OCI-LY7 (cell line): ENCODE measurements around the gene CSNK1G1. TPM values are rescaled to one million over a fixed set of nuclear protein-coding genes. Genes with fewer than 3 reads are reported as not detected.

Source experiments
- BruUV-seq: library from RNA; stranded (reverse); fragments of 400-500 nt; replicated peaks from 2 replicates; lab custom pipeline; 2021; lab: Mats Ljungman, UMichigan
- CTCF ChIA-PET: fragments of 300-600 bp; sonication (Branson Sonifier 250); formaldehyde crosslinking; loops from one replicate; lab custom pipeline; 2022; ENCODE audit warnings: antibody characterized with exemption; ENCODE audit not compliant: unreplicated experiment; lab: Charles Lee
- POLR2A ChIA-PET: fragments of 300-600 bp; sonication (Branson Sonifier 250); formaldehyde crosslinking; loops from one replicate; lab custom pipeline; 2022; ENCODE audit warnings: antibody characterized with exemption; lab: Charles Lee
- DNase-seq: peaks from one replicate; pipeline ENCODE4 v3.0.0-alpha.2; 2015; ENCODE audit warnings: low spot score
- H2AFZ ChIP-seq: fragments of 200-600 bp; sonication (generic), shearing (Covaris generic); 2 replicates; pipeline ENCODE4 v1.6.1; 2014; ENCODE audit warnings: mild to moderate bottlenecking, antibody characterized with exemption, low read length, moderate library complexity
- H3K27ac ChIP-seq: fragments of 200-600 bp; sonication (generic); 2 replicates; pipeline ENCODE4 v1.5.1; 2014; ENCODE audit warnings: mixed run types, low read depth, mild to moderate bottlenecking, moderate library complexity, low read length, inconsistent platforms; ENCODE audit not compliant: poor library complexity, severe bottlenecking
- H3K36me3 ChIP-seq: fragments of 200-600 bp; sonication (generic); 2 replicates; pipeline ENCODE4 v1.6.1; 2014; ENCODE audit warnings: mild to moderate bottlenecking, antibody characterized with exemption, low read length, moderate library complexity, mixed read lengths; ENCODE audit not compliant: insufficient read depth
- H3K4me1 ChIP-seq: fragments of 200-600 bp; sonication (generic); 2 replicates; pipeline ENCODE4 v1.5.1; 2014; ENCODE audit warnings: mild to moderate bottlenecking, low read length; ENCODE audit not compliant: insufficient read depth, poor library complexity, severe bottlenecking
- H3K4me2 ChIP-seq: fragments of 200-600 bp; sonication (generic); 2 replicates; pipeline ENCODE4 v1.6.1; 2014; ENCODE audit warnings: mild to moderate bottlenecking, low read length
- H3K4me3 ChIP-seq: fragments of 200-600 bp; sonication (generic); 2 replicates; pipeline ENCODE4 v1.5.1; 2014; ENCODE audit warnings: mild to moderate bottlenecking, low read depth, low read length; ENCODE audit not compliant: poor library complexity, severe bottlenecking
- H3K79me2 ChIP-seq: fragments of 200-600 bp; sonication (generic); 2 replicates; pipeline ENCODE4 v1.6.1; 2016; ENCODE audit warnings: low read depth, mild to moderate bottlenecking, low read length, moderate library complexity, mixed read lengths; ENCODE audit not compliant: insufficient read depth
- H3K9me2 ChIP-seq: fragments of 200-600 bp; sonication (generic); 2 replicates; pipeline ENCODE4 v1.6.1; 2016; ENCODE audit warnings: mild to moderate bottlenecking, low read length, mixed read lengths; ENCODE audit not compliant: insufficient read depth
- H3K9me3 ChIP-seq: fragments of 200-600 bp; sonication (generic); 2 replicates; pipeline ENCODE4 v1.6.1; 2014; ENCODE audit warnings: mild to moderate bottlenecking, mixed run types, low read length, mixed read lengths
- H4K20me1 ChIP-seq: fragments of 200-600 bp; sonication (generic); 2 replicates; pipeline ENCODE4 v1.6.1; 2014; ENCODE audit warnings: mild to moderate bottlenecking, antibody characterized with exemption, low read length, moderate library complexity, mixed read lengths; ENCODE audit not compliant: insufficient read depth
- CTCF ChIP-seq: fragments of 200-600 bp; sonication (generic); conservative IDR thresholded peaks from 2 replicates; pipeline ENCODE4 v1.5.1; 2014; ENCODE audit warnings: mild to moderate bottlenecking, antibody characterized with exemption, low read length, moderate library complexity, mixed read lengths
- EZH2phosphoT487 ChIP-seq: fragments of 200-600 bp; sonication (generic); IDR thresholded peaks from 2 replicates; pipeline ENCODE4 v1.6.1; 2018; ENCODE audit warnings: low read depth, borderline replicate concordance, mild to moderate bottlenecking, mixed run types, antibody characterized with exemption, low read length, moderate library complexity, mixed read lengths
- intact Hi-C: fragments of 100-400 bp; cut with micrococcal nuclease; formaldehyde crosslinking; loops from one replicate; pipeline ENCODE4 v1.10.0; 2022; ENCODE audit not compliant: unreplicated experiment
- total RNA-seq, 2 experiments: library from RNA; depleted of rRNA in 1 of 2; stranded (reverse); fragments of >200 nt in 1 of 2; shearing (Covaris generic) in 1 of 2; gene quantifications; 2 replicates each; pipeline ENCODE4 v1.2.3, GENCODE V29; 2014 to 2022

The CSNK1G1 gene
- total RNA-seq, 2 experiments from 2014 or later, result 8.8 to 14.1 TPM

- ChIA-PET POLR2A (interaction anchor here (0.6 to 0.7 kb wide), 2 partner anchors 152 to 206 kb away, joined by 4 read pairs; no protein-coding TSS in a partner anchor), CTCF (no interaction called here)
- Histone ChIP-seq H3K4me1 (no peaks in the 10 kb centered on the region), H4K20me1 (no peaks in the 10 kb centered on the region), H3K9me2 (no peaks in the 10 kb centered on the region), H3K79me2 (no peaks in the 10 kb centered on the region), H3K4me3 (no peak overlapping the region), H2AFZ (no peak overlapping the region), H3K36me3 (no peaks in the 10 kb centered on the region; the same call in 1 of the 2 replicates), H3K4me2 (no peak overlapping the region), H3K9me3 (peaks cover 4% of the 10 kb centered on the region; the same call in 1 of the 2 replicates), H3K27ac (no peak overlapping the region)
- intact Hi-C loops, result loop anchor here (10.0 kb wide), 1 partner anchor 59 kb away; no protein-coding TSS in a partner anchor
- DNase-seq, result no peak
- no peak for TF ChIP-seq CTCF
- TF ChIP-seq EZH2phosphoT487, result no peak
- no TSS peak for BruUV-seq
Observed at GRCh38 chr15:64263567-64263966, 92.4 kb downstream of the CSNK1G1 start.

GRCh38 chr15:64256051-64256450 is 99.9 kb downstream of the CSNK1G1 start:
- TF ChIP-seq CTCF (no peak), EZH2phosphoT487 (no peak)
- BruUV-seq, result no TSS peak
- Histone ChIP-seq H4K20me1 (no peaks in the 10 kb centered on the region), H2AFZ (no peak overlapping the region), H3K9me2 (no peaks in the 10 kb centered on the region), H3K36me3 (0 out of 2 replicates have a peak, but pooled peaks cover 3% of the 10 kb centered on the region), H3K4me2 (no peak overlapping the region), H3K4me3 (no peak overlapping the region), H3K79me2 (no peaks in the 10 kb centered on the region), H3K4me1 (no peaks in the 10 kb centered on the region), H3K27ac (no peak overlapping the region), H3K9me3 (no peaks in the 10 kb centered on the region)
- CTCF ChIA-PET, result no interaction called here
- no peak for DNase-seq
- POLR2A ChIA-PET, result no interaction called here
- intact Hi-C loops, result no loop called here

GRCh38 chr15:64251658-64252057 is 104.3 kb downstream of the CSNK1G1 start:
- Histone ChIP-seq H3K4me2 (no peak overlapping the region), H3K9me2 (no peaks in the 10 kb centered on the region), H3K4me3 (no peak overlapping the region), H3K79me2 (no peaks in the 10 kb centered on the region), H3K9me3 (no peaks in the 10 kb centered on the region), H3K36me3 (0 out of 2 replicates have a peak, but pooled peaks cover 3% of the 10 kb centered on the region), H2AFZ (no peak overlapping the region), H3K27ac (no peak overlapping the region), H3K4me1 (no peaks in the 10 kb centered on the region), H4K20me1 (no peaks in the 10 kb centered on the region)
- no TSS peak for BruUV-seq
- POLR2A ChIA-PET, result interaction anchor here (1.2 kb wide), 1 partner anchor 23 kb away, joined by 5 read pairs; no protein-coding TSS in a partner anchor
- intact Hi-C loops, result no loop called here
- TF ChIP-seq CTCF, result no peak
- no peak for TF ChIP-seq EZH2phosphoT487
- no peak for DNase-seq
- CTCF ChIA-PET, result no interaction called here
